Keratinocyte (primary cell): ENCODE data around the gene FBXO41.

Source experiments
- CTCF ChIP-seq, 3 experiments: IDR thresholded peaks in 1 of 3; conservative IDR thresholded peaks in 1 of 3; optimal IDR thresholded peaks in 1 of 3; 2 replicates in 2 of 3; 3 replicates in 1 of 3; pipeline versions ENCODE3 to v1.5.1; 2011; ENCODE audit warnings: low read length in 3 of 3, mild to moderate bottlenecking in 3 of 3, moderate library complexity in 2 of 3, control low read depth in 1 of 3, inconsistent platforms in 1 of 3; ENCODE audit not compliant: insufficient read depth in 2 of 3; ENCODE audit errors: extremely low read depth in 1 of 3
- EZH2 ChIP-seq: IDR thresholded peaks from one replicate; pipeline ENCODE4 v1.6.1; 2012; ENCODE audit warnings: inconsistent platforms, mild to moderate bottlenecking, low read length, moderate library complexity

GRCh38 chr2:73255907-73256617 is 28.2 kb downstream of the FBXO41 start:
- no peak for TF ChIP-seq EZH2
- no peak for TF ChIP-seq CTCF (optimal IDR thresholded peaks at IDR 0.05 in 1 of 3, IDR thresholded peaks at IDR 0.05 in 1 of 3, conservative IDR thresholded peaks at IDR 0.05 in 1 of 3; ENCODE audit: extremely low read depth in 1 of 3, insufficient read depth in 2 of 3, low read length in 3 of 3)
